ENCODE results near the gene KDM4C.

DNA sequence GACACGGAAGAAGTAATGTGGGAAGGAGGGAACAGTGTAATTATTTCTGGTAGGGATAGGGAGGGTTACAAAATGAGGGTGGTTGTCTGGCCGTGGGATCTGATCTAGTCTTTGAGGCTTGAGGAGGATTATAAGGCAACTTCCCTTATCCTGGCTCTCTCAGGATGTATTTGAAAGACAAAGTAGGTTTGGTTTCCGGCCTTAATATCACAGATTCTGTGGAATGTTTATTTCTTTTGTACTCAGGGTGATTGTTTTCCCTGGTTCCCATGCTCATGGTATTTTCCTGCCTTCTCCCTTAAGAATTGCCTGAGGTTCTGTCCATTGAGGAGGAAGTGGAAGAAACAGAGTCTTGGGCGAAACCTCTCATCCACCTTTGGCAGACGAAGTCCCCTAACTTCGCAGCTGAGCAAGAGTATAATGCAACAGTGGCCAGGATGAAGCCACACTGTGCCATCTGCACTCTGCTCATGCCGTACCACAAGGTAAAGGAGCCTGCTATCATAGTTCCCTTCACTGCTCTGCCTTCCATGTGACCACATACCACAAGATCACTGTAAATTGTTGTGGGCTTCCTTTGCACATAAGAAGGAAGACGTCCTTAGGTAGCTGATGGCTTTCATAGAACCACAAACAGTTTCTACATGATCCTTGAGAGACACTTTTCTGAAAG lies 253.8 kb downstream of the KDM4C start:
- TF ChIP-seq, protein P1, sequence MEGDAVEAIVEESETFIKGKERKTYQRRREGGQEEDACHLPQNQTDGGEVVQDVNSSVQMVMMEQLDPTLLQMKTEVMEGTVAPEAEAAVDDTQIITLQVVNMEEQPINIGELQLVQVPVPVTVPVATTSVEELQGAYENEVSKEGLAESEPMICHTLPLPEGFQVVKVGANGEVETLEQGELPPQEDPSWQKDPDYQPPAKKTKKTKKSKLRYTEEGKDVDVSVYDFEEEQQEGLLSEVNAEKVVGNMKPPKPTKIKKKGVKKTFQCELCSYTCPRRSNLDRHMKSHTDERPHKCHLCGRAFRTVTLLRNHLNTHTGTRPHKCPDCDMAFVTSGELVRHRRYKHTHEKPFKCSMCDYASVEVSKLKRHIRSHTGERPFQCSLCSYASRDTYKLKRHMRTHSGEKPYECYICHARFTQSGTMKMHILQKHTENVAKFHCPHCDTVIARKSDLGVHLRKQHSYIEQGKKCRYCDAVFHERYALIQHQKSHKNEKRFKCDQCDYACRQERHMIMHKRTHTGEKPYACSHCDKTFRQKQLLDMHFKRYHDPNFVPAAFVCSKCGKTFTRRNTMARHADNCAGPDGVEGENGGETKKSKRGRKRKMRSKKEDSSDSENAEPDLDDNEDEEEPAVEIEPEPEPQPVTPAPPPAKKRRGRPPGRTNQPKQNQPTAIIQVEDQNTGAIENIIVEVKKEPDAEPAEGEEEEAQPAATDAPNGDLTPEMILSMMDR (IDR thresholded peaks at IDR 0.05): no peak
- TF ChIP-seq EZH2 (IDR thresholded peaks at IDR 0.05; ENCODE audit: borderline replicate concordance, insufficient read depth, low read depth, low read length, poor library complexity, severe bottlenecking): no peak
